Neural cell (in vitro differentiated cells): ENCODE results near the gene PSD2. TPM values are rescaled to one million over a fixed set of nuclear protein-coding genes. Genes with fewer than 3 reads are reported as not detected.

Experiments used
- H2AFZ ChIP-seq: fragments of 200-600, 300-800 bp; sonication (generic), shearing (Covaris generic); 2 replicates; pipeline ENCODE4 v1.6.0; 2014; ENCODE audit warnings: low read depth, mild to moderate bottlenecking, antibody characterized with exemption, low read length, moderate library complexity
- H3F3A ChIP-seq: fragments of 200-600 bp; shearing (Covaris generic); 2 replicates; pipeline ENCODE4 v1.6.1; 2016; ENCODE audit warnings: mild to moderate bottlenecking, moderate library complexity, mixed read lengths, antibody characterized with exemption, low read length; ENCODE audit not compliant: insufficient read depth, poor library complexity, severe bottlenecking
- H3K27ac ChIP-seq: fragments of 200-600, 300-800 bp; sonication (generic), shearing (Covaris generic); 2 replicates; pipeline ENCODE4 v1.5.1; 2014; ENCODE audit warnings: mild to moderate bottlenecking, low read length, moderate library complexity
- H3K27me3 ChIP-seq: fragments of 300-800, 200-600 bp; sonication (generic), shearing (Covaris generic); 2 replicates; pipeline ENCODE4 v1.6.0; 2014; ENCODE audit warnings: mild to moderate bottlenecking, low read depth, low read length, moderate library complexity; ENCODE audit not compliant: insufficient read depth
- H3K36me3 ChIP-seq: fragments of 300-800, 200-600 bp; sonication (generic), shearing (Covaris generic); 2 replicates; pipeline ENCODE4 v1.5.1; 2014; ENCODE audit warnings: mild to moderate bottlenecking, antibody characterized with exemption, low read length, moderate library complexity; ENCODE audit not compliant: insufficient read depth
- H3K4me2 ChIP-seq: fragments of 300-800, 200-600 bp; sonication (generic), shearing (Covaris generic); 2 replicates; pipeline ENCODE4 v1.6.0; 2014; ENCODE audit warnings: mild to moderate bottlenecking, low read length
- H3K4me3 ChIP-seq: fragments of 300-800, 200-600 bp; sonication (generic), shearing (Covaris generic); 2 replicates; pipeline ENCODE4 v1.5.1; 2014; ENCODE audit warnings: mild to moderate bottlenecking, low read length, moderate library complexity
- H3K79me2 ChIP-seq: fragments of 200-600 bp; shearing (Covaris generic); replicated peaks from 2 replicates; pipeline ENCODE4 v1.6.0; 2014; ENCODE audit warnings: mild to moderate bottlenecking, low read length, moderate library complexity; ENCODE audit not compliant: insufficient read depth
- H3K9ac ChIP-seq: fragments of 300-800, 200-600 bp; sonication (generic), shearing (Covaris generic); 2 replicates; pipeline ENCODE4 v1.6.1; 2016; ENCODE audit warnings: mild to moderate bottlenecking, low read length, mixed read lengths
- H3K9me2 ChIP-seq: fragments of 200-600 bp; shearing (Covaris generic); 2 replicates; pipeline ENCODE4 v1.6.1; 2016; ENCODE audit warnings: mild to moderate bottlenecking, low read length, mixed read lengths; ENCODE audit not compliant: insufficient read depth
- H3K9me3 ChIP-seq: fragments of 200-600, 300-800 bp; sonication (generic), shearing (Covaris generic); 2 replicates; pipeline ENCODE4 v1.6.1; 2016; ENCODE audit warnings: mild to moderate bottlenecking, mixed run types, low read length, moderate library complexity, mixed read lengths
- H4K20me1 ChIP-seq: fragments of 200-600 bp; shearing (Covaris generic); 2 replicates; pipeline ENCODE4 v1.6.1; 2016; ENCODE audit warnings: mild to moderate bottlenecking, mixed run types; ENCODE audit not compliant: insufficient read depth
- CTCF ChIP-seq: fragments of 450-650 bp; IDR thresholded peaks from 2 replicates; pipeline ENCODE4 v1.5.1; 2014; ENCODE audit warnings: antibody characterized with exemption, mild to moderate bottlenecking, moderate library complexity; ENCODE audit not compliant: poor library complexity, severe bottlenecking
- EP300 ChIP-seq: fragments of 450-650 bp; conservative IDR thresholded peaks from 2 replicates; pipeline ENCODE4 v1.6.1; 2014; ENCODE audit warnings: antibody characterized with exemption, mild to moderate bottlenecking, moderate library complexity; ENCODE audit not compliant: poor library complexity, severe bottlenecking
- EZH2 ChIP-seq: fragments of 200-600, 300-800 bp; shearing (Covaris generic), sonication (generic); IDR thresholded peaks from 2 replicates; pipeline ENCODE4 v1.6.1; 2014; ENCODE audit warnings: antibody characterized with exemption, low read length, borderline replicate concordance, mild to moderate bottlenecking; ENCODE audit not compliant: insufficient read depth, poor library complexity, severe bottlenecking
- MXI1 ChIP-seq: fragments of 450-650 bp; conservative IDR thresholded peaks from 2 replicates; pipeline ENCODE4 v1.6.1; 2014; ENCODE audit warnings: antibody characterized with exemption, mild to moderate bottlenecking; ENCODE audit not compliant: poor library complexity, severe bottlenecking
- POLR2AphosphoS5 ChIP-seq: IDR thresholded peaks from 2 replicates; pipeline ENCODE4 v1.6.1; 2012
- RAD21 ChIP-seq: fragments of 450-650 bp; conservative IDR thresholded peaks from 2 replicates; pipeline ENCODE4 v1.6.1; 2014; ENCODE audit warnings: antibody characterized with exemption, mild to moderate bottlenecking, moderate library complexity
- REST ChIP-seq: IDR thresholded peaks from 2 replicates; pipeline ENCODE4 v1.6.1; 2012; ENCODE audit warnings: borderline replicate concordance
- SMC3 ChIP-seq: fragments of 450-650 bp; conservative IDR thresholded peaks from 2 replicates; pipeline ENCODE4 v1.6.1; 2014; ENCODE audit warnings: antibody characterized with exemption, mild to moderate bottlenecking, moderate library complexity; ENCODE audit not compliant: poor library complexity
- TAF1 ChIP-seq: IDR thresholded peaks from 2 replicates; pipeline ENCODE4 v1.6.1; 2012; ENCODE audit warnings: low read depth
- polyA plus RNA-seq: library from polyadenylated mRNA; depleted of rRNA; stranded (reverse); fragments of >200 nt; gene quantifications from 2 replicates; pipeline ENCODE4 v1.2.3, GENCODE V29; 2014

The PSD2 gene
- polyA plus RNA-seq, 1 donor from 2014 or later = 33.4 TPM

GRCh38 chr5:139764886-139765408 is 30.7 kb upstream of the PSD2 start:
- H3K4me3 ChIP-seq = peak overlapping the region; percentile 67
- no peaks in the 10 kb centered on the region for H4K20me1 ChIP-seq
- no peaks in the 10 kb centered on the region for H3K9me2 ChIP-seq
- TF ChIP-seq MXI1 (no peak), EZH2 (no peak)
- H3K9ac ChIP-seq = peak overlapping the region; percentile 69
- peak overlapping the region; percentile 76 for H3K4me2 ChIP-seq
- no peaks in the 10 kb centered on the region for H3F3A ChIP-seq
- H3K27me3 ChIP-seq = no peaks in the 10 kb centered on the region
- H3K27ac ChIP-seq = peak overlapping the region; percentile 71
- H3K79me2 ChIP-seq = no peaks in the 10 kb centered on the region
- peak overlapping the region; percentile 15 for H2AFZ ChIP-seq
- no peaks in the 10 kb centered on the region for H3K9me3 ChIP-seq
- H3K36me3 ChIP-seq = no peaks in the 10 kb centered on the region

GRCh38 chr5:139765409-139766217 is 30.0 kb upstream of the PSD2 start:
- Histone ChIP-seq H3K79me2 (no peaks in the 10 kb centered on the region), H3K4me3 (peak overlapping the region; percentile 67), H2AFZ (peak overlapping the region; percentile 73), H3K27ac (peak overlapping the region; percentile 71), H3K36me3 (no peaks in the 10 kb centered on the region), H3K27me3 (no peaks in the 10 kb centered on the region), H3K9me3 (no peaks in the 10 kb centered on the region), H3K4me2 (no peak overlapping the region), H3K9me2 (no peaks in the 10 kb centered on the region), H4K20me1 (no peaks in the 10 kb centered on the region), H3F3A (no peaks in the 10 kb centered on the region), H3K9ac (peak overlapping the region; percentile 69)
- TF ChIP-seq SMC3 (peak; percentile 100), TAF1 (peak; percentile 66), EZH2 (no peak), POLR2AphosphoS5 (no peak), CTCF (peak; percentile 100), RAD21 (peak; percentile 99), EP300 (peak; percentile 59), REST (peak; percentile 55), MXI1 (peak; percentile 48)
